SHP77 treated with DMSO at 0.1 percent for 48 hours (cell line): ENCODE results near the gene TMEM145.

Source experiments
- DNase-seq: peaks from one replicate; lab custom pipeline; 2025; lab: John Stamatoyannopoulos, UW

Gene TMEM145

DNA sequence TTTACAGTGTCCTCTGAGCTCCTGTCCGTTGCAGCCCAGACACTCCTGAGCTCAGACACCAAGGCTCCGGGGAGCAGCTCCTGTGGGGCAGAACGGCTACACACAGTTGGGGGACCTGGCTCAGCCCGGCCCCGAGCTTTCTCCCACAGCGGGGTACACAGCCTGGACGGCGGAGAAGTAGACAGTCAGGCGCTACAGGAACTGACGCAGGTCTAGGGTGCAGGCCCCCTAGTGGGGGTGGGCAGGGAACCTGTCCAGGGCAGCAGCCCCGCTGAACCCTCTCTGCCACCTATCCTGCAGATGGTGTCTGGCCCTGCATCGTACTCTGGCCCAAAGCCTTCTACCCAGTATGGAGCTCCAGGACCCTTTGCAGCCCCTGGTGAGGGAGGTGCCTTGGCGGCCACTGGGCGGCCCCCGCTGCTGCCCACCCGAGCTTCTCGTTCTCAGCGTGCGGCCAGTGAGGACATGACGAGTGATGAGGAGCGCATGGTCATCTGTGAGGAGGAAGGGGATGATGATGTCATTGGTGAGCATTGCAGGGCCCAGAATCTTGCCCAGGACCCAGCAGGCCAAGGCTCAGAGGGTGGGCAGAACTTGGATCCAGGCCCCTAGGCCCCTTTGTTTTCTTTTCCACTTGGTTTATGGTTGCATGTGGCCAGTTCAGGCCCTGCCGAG is 24.1 kb upstream of the TMEM145 start:
- DNase-seq, result no peak

DNA sequence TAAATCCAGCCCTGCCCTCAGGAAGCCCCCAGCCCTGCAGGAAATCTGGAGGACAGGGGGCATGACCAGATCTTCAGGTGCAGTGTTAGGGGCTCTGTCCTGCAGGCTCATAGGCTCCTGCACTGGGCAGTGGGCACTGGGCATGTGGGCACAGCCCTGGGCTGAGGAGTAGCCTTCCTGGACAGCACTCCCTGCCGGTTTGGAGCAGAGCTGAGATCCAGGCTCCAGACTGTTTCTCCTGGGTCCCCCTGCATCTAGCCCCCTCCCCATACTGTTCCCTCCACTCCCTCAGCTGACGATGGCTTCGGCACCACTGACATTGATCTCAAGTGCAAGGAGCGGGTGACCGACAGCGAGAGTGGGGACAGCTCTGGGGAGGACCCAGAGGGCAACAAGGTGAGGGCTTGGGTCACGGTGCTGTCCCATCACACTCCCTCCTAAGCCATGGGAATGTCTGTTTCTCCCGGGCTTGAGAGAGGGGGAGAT is 23.5 kb upstream of the TMEM145 start:
- DNase-seq, result no peak

DNA sequence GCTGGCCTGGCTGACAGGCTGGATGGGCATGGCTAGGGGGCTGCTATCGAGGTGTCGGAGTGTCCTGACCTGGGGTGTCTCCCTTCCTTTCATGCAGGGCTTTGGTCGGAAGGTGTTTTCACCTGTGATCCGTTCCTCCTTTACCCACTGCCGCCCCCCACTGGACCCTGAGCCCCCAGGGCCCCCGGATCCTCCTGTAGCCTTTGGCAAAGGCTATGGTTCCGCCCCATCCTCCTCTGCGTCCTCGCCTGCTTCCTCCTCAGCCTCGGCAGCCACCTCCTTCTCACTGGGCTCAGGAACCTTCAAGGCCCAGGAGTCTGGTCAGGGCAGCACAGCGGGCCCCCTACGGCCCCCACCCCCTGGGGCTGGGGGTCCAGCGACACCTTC is 23.0 kb upstream of the TMEM145 start:
- DNase-seq, result no peak

DNA sequence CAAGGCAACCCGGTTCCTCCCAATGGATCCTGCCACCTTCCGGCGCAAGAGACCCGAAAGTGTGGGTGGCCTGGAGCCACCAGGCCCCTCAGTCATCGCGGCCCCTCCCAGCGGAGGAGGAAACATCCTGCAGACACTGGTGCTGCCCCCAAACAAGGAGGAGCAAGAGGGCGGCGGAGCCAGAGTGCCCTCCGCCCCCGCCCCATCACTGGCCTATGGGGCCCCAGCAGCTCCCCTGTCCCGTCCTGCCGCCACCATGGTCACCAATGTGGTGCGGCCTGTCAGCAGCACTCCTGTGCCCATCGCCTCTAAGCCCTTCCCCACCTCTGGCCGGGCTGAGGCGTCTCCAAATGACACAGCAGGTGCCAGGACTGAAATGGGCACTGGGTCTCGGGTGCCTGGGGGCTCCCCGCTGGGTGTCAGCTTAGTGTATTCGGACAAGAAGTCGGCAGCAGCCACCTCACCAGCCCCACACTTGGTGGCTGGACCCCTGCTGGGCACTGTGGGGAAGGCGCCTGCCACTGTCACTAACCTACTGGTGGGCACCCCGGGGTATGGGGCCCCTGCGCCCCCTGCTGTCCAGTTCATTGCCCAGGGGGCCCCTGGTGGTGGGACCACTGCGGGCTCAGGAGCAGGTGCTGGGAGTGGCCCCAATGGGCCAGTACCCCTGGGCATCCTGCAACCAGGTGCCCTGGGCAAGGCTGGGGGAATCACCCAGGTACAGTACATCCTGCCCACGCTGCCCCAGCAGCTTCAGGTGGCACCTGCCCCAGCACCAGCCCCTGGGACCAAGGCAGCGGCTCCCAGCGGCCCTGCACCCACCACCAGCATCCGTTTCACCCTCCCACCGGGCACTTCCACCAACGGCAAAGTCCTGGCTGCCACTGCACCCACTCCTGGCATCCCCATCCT is 22.3 kb upstream of the TMEM145 start:
- DNase-seq, result peak; percentile 40

DNA sequence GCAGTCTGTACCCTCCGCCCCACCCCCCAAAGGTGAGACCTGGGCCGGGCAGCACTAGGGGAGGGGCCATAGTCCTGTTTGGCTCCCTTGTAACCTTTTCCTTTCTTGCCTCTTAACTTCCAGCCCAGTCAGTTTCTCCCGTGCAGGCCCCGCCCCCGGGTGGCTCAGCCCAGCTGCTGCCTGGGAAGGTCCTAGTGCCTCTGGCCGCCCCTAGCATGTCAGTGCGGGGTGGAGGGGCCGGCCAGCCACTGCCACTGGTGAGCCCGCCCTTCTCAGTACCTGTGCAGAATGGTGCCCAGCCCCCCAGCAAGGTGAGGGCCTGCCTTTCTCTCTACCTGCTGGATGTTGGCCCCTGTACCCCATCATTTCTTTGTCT is 21.7 kb upstream of the TMEM145 start:
- DNase-seq, result no peak

DNA sequence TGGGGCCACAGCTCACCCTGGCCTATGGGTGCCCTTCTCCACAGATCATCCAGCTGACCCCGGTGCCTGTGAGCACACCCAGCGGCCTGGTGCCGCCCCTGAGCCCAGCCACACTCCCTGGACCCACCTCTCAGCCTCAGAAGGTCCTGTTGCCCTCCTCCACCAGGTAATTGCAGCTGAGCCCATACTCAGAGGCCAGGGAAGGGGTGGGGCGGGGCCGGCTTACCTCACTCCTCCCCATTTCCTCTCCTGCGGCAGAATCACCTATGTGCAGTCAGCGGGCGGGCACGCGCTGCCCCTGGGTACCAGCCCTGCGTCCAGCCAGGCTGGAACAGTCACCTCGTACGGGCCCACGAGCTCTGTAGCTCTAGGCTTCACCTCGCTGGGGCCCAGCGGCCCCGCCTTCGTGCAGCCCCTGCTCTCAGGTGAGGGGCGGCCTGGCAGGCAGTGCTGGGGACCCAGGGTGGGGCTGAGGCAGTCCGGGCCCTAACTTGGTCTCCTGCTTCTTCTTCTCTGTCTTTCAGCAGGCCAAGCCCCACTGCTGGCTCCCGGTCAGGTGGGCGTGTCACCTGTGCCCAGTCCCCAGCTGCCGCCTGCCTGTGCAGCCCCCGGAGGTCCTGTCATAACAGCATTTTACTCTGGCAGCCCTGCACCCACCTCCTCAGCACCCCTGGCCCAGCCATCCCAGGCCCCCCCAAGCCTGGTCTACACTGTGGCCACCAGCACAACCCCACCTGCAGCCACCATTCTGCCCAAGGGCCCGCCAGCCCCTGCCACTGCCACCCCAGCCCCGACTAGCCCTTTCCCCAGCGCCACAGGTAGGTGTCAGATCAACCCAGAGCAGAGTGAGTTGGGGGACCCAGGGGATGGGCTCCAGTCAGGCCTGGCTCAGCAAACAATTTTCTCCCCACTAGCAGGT is 20.8 kb upstream of the TMEM145 start:
- DNase-seq, result no peak

DNA sequence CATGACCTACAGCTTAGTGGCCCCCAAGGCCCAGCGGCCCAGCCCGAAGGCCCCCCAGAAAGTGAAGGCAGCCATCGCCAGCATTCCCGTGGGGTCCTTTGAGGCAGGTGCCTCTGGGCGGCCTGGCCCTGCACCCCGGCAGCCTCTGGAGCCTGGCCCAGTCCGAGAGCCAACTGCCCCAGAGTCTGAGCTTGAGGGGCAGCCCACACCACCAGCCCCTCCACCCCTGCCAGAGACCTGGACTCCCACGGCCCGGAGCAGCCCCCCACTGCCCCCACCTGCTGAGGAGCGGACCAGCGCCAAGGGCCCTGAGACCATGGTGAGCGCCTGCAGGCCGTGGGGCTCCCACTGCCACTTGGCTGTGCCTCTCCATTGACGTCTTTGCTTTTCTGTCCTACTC is 20.1 kb upstream of the TMEM145 start:
- DNase-seq, result no peak

DNA sequence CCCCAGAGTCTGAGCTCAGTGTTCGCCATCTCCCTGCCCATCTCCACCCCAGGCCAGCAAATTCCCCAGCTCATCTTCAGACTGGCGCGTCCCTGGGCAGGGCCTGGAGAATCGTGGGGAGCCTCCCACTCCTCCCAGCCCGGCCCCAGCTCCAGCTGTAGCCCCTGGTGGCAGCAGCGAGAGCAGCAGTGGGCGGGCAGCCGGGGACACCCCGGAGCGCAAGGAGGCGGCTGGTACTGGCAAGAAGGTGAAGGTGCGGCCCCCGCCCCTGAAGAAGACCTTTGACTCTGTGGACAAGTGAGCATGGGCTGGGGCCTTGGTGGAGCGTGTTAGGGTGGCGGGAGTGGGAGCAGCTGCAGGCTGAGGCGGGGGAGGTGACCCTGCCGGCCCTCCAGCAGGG is 19.6 kb upstream of the TMEM145 start:
- no peak for DNase-seq

DNA sequence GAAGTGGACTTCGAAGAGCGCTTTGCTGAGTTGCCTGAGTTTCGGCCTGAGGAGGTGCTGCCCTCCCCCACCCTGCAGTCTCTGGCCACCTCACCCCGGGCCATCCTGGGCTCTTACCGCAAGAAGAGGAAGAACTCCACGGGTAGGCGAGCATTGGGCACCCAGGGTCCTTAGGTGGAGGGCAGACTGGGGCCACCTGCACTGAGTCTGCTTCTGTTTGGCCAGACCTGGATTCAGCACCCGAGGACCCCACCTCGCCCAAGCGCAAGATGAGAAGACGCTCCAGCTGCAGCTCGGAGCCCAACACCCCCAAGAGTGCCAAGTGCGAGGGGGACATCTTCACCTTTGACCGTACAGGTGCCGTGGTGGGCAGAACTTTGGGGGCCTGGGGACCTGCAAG is 19.2 kb upstream of the TMEM145 start:
- no peak for DNase-seq

DNA sequence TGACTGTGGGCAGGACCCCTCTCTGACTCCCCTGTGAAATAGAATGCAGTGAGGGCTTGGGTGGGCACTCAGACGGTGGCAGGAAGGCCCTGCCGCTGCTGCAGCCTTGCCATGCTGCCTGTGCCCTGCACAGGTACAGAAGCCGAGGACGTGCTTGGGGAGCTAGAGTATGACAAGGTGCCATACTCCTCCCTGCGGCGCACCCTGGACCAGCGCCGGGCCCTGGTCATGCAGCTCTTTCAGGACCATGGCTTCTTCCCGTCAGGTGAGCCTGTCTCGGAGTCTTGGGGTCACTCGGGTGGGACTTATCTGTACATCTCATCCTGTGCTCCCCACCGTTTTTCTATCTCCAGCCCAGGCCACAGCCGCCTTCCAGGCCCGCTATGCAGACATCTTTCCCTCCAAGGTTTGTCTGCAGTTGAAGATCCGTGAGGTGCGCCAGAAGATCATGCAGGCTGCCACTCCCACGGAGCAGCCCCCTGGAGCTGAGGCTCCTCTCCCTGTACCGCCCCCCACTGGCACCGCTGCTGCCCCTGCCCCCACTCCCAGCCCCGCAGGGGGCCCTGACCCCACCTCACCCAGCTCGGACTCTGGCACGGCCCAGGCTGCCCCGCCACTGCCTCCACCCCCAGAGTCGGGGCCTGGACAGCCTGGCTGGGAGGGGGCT is 18.5 kb upstream of the TMEM145 start:
- no peak for DNase-seq

DNA sequence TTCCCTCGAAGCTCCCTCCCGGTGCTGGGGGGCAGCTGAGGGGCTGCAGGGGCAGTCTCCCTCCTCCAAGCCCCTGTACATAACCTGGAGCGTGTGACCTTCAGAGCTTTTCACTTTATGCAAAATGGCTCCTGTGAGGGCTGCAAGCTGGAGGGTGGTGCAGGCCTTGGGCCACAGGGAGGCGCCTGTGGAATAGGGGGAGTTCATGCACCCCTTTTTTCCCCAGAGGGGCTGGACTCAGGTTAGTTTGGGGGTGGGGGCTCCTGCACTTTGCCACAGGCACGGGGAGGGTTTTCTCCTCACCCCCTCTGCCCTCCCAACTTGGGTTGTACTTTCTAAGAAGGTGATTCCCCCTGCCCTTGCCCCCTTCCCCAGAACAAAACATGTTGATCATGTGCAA is 17.8 kb upstream of the TMEM145 start:
- no peak for DNase-seq

DNA sequence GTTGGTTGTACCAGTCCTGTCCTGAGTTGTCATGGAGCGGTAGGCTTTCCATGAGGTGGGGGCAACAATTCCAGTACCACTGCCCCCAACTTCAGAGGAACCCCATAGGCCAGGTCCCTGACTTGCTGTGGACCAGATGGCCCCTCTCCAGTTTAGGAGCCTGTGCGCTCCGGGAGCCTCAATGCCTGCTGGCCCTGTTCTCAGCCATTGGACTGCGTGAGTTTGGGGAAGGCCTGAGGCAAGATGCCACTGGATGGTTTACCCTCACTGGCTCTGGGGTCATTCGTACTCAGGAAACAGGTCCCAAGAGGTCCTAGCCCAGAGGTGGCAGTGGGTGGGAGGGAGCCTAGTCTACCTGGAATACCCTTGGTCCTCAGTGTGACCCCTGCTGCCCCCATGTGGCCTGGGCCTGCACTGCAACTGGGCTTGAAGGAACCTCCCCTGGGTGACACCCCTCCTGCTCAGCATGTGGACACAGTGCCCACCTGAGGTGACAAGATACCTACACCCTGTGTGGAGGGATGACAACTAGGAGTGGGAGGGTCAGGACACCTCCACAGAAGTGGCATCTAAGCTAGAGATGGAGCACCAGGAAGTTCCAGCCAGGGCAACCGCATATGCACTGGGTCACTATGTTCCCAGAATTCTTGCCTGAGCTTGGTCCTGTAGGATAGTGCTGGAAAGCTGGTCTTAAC is 17.1 kb upstream of the TMEM145 start:
- DNase-seq, result no peak

DNA sequence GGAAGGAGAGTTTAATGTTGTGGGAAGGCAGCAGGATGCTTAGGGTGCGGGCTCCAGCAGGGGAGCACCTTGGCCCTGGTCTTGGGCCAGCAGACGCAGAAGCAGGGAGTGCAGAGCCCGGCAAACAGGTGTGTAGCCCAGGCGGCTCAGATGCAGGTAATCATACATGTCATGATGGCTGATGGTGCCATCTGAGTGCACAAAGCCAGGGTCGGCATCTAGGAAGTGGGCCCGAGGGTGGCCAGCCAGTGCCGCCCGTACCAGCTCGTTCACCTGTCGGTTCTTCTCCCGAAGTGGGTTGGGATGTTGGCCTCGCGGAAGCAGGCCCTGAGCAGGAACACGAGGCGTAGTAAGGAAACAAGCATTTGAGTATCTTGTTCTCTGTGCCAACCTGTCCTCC is 16.1 kb upstream of the TMEM145 start:
- DNase-seq, result no peak

DNA sequence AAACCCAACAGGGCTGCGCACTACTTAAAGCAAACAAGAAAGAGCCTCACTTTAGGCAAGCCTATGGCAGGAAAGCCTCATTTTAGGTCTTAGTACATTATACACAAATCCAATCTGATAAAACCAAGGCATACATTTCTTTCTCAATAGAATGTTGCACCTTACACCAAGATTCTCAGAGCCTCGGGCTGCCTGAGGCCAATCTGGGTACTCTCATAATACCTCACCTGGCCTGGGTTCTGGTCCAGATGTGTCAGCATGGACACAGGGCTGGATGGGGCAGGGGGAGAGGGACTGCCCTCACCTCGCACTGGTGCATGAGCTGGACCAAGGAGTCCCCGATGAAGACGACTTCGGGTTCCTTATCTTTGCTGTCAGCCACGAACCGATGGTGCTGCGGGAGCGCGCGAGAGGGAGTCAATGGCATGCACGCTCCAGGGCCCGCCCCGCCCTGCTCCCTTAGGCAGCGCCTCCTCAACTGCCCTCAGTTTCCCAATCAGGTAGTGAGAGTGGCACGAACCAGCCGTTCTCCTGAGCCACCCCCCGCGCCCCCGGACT is 11.4 kb upstream of the TMEM145 start, which contains the start of gene PRR19:
Gene PRR19 (plus strand): TSS at position 487 of the 558 bp plus-strand sequence. CDS start 7,453 bp downstream, outside the sequence.
- DNase-seq, result no peak

DNA sequence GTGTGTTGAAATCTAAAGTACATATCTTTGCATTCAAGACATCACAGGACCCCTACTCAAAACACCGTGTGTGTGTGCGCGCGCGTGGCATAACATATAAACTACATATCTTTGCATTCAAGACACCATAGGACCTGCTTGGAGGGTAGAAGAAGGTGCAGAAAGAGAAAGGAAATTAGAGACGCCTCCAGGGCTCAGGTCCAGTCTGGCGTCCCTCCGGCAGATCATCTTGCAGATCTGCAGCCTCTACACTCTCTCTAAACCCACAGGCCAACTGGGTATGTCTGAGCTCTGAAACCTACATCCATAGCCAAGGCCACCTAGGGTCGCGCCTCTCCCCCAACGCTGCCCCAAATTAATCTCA is 10.0 kb upstream of the TMEM145 start:
- DNase-seq, result no peak

DNA sequence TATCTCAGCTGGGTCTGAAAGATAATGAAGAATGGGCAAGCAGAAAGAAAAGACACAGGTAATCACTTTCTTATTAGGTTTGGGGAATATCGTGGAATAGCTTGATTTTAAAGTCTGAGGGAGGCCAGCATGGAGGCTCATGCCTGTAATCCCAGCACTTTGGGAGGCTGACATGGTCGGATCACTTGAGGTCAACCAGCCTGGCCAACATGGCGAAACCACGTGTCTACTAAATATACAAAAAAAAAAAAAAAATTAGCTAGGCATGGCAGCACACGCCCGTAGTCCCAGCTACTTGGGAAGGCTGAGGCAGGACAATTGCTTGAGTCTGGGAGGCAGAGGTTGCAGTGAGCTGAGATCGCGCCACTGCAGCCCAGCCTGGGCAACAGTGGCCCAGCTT is 9.2 kb upstream of the TMEM145 start:
- DNase-seq, result no peak

DNA sequence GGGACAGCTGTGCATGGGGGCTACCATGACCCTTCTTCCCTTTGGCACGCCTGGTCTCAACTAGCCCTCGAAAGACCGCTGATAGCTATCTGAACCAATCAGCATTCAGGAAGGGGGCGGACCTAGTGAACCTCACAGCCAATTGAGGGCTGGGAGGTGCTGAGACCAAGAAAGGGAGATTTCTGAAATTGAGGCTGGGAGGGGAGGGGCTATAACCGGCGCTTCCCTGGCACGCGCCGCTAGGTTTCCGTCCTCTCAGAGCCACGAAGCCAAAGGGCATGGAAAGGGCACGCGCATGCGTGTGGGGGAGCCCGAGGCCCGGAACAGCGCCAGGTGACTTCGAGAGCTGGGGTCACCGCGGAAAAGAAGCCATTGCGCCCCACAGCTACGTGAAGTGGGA is 6.5 kb upstream of the TMEM145 start:
- DNase-seq, result no peak

DNA sequence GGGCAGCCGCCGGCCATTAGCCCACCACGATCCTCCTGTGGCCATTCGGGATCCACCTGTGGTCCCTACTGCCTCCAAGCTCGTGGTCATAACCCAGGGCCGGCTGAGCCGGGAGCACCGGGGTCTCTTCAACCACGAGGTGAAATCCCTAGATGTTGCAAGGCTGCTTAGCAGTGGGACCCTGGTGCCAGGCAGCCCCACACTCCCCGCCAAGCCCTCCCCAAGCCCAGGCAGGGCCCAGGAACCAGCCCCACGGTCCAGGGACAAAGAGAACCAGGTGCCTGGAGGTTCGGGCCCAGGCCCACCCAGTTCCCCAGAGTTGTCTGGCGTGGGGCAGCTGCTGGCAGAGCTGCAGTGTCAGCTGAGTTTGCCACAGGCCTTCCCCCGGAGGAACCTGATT is 3.4 kb upstream of the TMEM145 start:
- DNase-seq, result no peak

DNA sequence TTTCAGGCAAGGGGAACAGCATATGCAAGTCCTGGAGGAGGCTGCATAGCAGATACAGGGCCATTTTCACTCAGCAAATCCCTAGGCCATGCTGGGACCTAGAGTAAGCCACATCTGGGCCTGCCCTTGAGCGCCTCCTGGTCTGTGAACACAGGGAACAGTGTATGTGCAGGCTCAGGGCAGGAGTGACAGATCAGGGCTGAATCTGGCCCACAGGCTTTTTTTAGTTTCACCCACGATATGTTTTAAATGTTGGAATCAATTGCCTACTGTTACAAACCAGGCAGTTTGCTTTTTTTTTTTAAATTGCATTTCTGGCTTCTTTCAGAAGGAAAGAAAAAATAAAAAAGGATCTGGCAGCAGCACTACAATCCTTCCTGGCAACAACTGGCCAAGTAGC is 1.5 kb upstream of the TMEM145 start:
- no peak for DNase-seq

DNA sequence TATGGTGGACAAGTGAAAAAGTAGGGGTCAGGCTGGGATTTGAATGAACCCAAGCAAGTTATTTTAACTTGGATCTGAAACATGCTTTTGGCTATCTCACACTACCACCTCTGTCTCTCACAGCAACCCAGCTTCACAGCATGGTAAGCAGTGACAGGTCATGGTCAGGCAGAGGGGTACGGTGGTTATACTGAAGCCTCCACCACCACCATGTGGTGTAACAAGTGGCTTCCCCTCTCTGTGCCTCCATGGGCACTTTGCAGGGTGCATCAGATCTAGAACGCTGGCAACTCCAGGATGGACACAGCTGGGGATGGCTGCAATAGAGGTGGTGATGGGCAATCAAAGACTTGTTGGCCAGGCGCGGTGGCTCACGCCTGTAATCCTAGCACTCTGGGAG is 739 bp upstream of the TMEM145 start:
- DNase-seq, result no peak
